ENCODE measurements around the gene ODAD4.

DNA sequence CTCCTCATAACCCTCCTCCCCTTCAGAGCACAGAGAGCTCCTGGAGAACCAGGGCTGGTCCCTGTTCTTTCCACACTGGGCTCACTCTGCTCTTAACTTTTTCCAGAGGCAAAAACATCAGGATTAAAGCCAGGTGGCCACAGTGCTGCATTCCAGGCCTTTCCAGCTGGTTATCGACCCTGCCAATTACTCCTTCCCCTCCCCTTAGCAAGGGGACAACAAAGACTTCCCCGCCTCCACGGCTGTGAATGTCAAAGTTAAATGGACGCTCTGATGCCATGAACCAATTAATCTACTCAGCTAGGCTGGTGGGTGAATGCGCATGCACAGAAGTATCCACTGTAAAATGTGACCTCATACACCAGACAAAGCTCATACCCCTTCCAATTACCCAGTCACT lies 34.8 kb upstream of the ODAD4 start:
- TF ChIP-seq, protein P1, sequence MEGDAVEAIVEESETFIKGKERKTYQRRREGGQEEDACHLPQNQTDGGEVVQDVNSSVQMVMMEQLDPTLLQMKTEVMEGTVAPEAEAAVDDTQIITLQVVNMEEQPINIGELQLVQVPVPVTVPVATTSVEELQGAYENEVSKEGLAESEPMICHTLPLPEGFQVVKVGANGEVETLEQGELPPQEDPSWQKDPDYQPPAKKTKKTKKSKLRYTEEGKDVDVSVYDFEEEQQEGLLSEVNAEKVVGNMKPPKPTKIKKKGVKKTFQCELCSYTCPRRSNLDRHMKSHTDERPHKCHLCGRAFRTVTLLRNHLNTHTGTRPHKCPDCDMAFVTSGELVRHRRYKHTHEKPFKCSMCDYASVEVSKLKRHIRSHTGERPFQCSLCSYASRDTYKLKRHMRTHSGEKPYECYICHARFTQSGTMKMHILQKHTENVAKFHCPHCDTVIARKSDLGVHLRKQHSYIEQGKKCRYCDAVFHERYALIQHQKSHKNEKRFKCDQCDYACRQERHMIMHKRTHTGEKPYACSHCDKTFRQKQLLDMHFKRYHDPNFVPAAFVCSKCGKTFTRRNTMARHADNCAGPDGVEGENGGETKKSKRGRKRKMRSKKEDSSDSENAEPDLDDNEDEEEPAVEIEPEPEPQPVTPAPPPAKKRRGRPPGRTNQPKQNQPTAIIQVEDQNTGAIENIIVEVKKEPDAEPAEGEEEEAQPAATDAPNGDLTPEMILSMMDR (IDR thresholded peaks at IDR 0.05): no peak
- no peak for TF ChIP-seq POLR2A (IDR thresholded peaks at IDR 0.05)
